HG03103 (cell line): Measurements from ENCODE around the gene BRF1.

Experiments
- ATAC-seq: cut with Tn5 transposase; IDR thresholded peaks from one replicate; pipeline ENCODE4 v1.9.1; 2021; ENCODE audit warnings: low read depth; ENCODE audit not compliant: unreplicated experiment

The BRF1 gene

DNA sequence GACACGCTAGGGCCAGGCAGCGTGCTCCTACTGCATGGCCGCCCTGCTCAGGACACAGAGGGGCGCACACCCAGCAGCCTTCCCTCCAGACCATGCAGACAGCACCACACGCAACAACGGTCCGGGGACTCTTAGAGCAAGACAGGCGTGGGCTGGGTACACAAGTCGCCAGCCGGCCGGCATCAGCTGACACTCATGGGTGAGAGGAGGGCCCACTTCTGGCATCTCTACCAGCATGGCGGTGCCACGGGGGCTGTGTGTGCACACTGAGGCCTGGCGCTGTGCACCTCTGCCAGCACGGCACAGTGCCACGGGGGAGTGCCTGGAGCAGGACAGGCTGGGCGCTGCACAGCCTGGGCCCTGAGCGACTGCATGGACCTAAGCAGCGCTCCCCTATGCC is 59.2 kb downstream of the BRF1 start:
- ATAC-seq, result no peak

DNA sequence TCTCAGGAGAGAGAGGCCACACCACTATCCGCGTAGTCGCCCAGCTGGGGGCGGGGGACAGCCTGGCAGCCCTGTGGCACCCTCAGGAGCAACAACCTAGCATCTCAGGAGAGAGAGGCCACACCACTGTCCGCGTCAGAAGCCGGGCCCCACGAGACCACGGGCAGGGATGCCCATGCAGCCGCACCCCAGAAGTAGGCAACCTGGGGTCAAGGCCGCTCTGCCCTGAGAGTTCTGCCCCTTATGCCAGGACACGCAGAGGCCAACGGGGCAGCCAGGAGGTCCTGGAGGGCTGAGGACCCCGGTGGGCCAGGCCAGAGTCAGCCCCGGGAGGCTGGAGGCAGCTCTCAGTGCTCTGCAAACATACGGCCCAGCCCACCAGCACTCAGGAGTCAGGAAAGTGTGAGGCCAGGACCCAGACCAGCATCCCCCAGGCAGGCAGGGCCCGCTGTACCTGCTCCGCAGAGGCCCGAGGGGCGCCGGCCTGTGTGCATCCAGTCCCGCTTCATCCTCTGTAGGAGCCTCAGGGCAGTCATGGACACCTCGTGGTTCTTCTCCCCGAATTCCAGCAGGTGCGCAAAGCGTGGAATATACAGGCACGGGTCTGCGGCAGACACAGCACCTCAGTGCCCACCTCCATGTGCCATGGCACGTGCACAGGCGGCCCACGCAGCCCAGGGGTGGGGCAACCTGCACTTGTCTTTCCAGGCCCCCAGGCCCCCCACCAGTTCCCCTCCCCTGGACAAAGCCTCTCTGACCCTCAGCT is 59.8 kb downstream of the BRF1 start:
- no peak for ATAC-seq

DNA sequence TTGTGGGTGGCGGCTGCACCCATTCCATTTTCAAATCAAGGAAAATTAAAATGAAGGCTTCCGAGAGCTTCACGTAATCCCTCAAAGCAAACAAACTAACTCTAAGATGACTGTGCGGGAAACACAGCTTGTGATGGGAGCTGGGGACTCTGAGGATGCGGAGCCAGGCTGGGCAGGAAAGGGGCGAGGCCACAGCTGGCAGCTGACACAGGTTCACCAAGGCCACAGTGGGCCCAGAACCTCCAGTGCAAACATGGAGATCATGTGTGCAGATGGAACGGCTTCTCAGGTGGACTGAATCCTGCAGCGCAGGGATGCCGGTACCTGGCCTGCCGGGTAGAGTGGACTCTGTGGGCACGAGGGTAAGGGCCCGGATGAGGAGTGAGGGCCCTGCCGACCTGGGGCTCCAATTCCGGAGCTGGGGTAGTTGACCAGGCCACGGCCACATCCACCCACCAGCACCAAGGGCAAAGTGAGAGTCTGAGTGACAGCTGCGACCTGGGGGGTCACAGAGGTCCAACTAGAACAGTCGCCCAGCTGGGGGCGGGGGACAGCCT is 71.6 kb downstream of the BRF1 start:
- ATAC-seq, result no peak

DNA sequence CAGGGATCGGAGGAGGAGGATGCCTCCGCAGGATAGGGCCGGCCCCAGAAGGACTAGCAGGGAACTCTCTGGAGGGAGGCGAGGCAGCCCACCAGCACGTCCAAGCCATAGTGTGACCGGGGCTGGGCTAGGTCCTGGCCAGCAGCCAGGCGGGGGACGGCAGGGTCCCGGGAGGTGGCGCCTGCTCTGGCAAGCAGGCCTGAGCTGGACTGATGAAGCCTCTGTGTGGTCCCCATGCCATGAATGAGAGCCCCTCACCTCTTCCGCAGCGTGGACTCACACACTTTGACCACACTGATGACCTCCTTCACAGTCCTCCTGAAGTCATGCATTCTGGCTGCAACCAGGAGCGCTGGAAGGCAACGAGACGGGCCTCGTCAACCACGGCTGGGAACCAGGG is 72.2 kb downstream of the BRF1 start:
- ATAC-seq, result no peak

DNA sequence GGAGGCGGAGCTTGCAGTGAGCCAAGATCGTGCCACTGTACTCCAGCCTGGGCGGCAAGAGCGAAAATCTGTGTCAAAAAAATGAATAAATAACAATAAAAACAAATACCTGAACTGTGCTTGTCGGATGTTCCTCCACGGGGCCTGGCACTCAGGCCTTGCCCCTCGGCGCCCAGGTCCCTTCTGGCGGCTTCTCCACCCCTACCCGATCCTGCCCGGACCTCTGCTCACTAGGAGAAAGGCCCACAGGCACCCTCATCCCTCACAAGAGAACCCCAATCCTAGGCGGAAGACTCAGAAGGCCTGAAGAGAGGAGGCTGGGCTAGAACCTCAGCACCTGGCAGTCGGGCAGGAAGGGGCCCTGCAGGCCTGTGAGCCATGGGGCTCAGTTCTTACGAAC is 73.5 kb downstream of the BRF1 start:
- no peak for ATAC-seq

DNA sequence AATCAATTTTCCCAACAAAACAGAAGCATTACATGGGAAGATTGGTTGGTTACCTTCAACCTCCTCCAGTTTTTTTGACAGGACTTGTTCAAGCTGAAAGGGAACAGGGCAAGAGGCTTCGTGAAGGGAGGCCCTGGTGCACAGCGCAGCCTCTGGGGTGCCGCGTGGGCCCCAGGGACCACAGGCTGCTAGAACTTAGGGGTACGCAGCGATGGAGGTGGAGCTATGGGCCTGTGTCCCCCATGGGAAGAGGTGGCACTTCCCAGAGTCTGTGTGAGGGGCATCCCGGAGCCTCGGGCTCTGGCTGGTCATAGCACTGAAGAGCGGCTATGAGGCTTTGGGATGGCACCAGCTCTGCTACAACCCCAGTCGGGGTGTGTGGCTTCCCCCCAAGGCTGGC is 74.6 kb downstream of the BRF1 start:
- no peak for ATAC-seq

DNA sequence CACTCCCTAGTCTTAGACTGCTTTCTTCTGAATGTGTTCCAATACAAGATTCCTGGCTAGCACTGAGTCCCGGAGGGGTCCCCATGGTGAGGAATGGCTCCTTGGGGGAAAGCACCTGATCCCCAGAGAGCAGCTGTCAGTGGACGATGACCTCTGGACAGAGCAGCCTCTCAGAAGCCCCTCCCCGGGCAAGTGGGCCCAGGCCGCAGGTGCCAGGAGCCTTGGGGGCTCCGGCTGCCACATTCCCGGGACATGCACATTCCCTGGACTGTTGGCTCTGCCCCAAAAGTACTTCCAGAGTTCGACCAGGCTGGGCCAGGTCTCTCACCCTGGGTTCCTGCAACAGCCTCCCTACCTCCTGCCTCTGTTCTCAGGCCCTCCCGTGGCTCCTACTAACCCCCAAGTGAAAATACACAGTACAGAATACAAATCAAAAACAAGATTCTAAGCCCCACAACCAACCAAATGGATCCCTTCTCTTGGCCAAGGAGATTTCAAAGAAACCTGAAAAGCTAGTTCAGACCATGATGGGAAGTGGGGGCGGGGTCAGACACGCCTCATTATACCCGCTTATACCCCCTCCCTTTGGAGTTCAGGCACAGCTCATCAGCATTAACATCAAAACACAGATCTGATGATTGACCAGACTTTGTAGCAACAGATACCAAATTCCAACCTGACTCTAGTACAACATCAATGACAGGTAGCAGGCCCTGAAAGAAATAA is 75.8 kb downstream of the BRF1 start:
- no peak for ATAC-seq

DNA sequence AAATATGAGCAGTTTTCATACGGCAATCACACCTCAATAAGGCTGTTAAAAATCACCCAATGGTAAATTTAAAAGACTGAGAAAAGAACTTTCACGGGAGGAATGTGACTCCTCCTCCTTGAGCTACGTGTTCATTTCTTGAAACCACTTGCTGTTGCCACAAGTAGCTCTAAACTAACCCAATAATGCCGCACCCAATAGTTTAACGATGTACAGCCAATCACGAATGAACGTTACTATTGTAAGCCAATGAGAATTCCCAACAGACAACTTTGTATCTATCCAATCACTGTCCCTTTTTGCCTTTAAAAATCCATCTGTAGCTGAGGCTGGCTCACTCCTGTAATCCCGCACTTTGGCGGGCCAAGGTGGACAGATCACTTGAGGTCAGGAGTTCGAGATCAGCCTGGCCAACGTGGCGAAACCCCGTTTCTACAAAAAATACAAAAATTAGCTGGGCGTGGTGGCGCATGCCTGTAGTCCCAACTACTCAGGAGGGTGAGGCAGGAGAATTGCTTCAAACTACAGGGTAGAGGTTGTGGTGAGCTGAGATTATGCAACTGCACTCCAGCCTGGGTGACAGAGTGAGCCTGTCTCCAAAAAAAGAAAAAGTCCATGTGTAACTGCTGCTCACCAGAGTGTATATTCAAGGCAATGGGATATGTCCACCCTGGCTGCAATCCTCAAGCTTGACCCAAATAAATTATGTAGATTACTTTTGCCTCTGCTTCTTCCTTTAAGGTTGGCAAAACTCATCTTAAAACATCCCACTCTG is 76.8 kb downstream of the BRF1 start:
- no peak for ATAC-seq

DNA sequence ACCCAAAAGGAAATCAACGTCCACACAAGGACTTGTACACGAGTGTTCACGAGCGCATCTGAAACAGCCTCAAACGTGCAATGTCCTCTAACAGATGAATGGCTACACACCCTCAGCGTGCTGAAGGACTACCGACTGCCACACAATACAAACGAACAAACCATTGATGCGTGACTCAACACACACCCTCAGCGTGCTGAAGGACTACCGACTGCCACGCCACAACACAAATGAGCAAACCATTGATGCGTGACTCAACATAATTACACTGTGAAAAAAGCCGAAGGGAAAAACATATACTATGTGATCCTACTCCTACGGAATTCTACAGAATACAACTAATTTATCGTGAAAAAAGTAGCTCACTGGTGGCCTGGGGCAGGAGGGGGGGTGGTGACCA is 77.5 kb downstream of the BRF1 start:
- ATAC-seq, result no peak

DNA sequence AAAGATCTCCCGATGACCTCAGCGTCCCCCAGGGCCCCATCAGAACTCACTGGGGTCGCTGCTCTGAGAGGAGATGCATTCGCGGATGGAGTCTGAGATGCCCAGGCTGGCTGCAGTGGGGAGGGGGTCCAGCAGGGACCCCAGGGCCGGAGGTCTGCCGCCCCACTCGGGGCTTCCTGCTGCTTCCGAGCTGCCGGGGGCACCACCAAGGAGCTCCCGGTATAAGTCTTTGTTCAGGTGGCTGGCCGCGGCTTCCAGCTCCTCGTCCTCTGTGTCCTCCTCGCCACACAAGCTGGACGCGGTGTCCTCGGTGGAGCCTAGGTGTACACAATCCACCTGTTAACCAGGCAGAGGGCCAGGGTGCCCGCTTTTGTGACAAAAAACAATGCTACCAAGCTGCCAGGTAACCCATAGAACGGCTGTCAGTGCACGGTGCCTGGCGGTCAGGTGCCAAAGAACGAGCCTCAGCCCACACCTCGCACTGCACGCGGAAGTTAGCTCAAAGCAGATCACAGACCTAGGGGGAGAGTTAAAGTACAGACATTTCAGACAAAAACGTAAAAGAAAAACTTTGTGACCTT is 79.1 kb downstream of the BRF1 start:
- ATAC-seq, result no peak

DNA sequence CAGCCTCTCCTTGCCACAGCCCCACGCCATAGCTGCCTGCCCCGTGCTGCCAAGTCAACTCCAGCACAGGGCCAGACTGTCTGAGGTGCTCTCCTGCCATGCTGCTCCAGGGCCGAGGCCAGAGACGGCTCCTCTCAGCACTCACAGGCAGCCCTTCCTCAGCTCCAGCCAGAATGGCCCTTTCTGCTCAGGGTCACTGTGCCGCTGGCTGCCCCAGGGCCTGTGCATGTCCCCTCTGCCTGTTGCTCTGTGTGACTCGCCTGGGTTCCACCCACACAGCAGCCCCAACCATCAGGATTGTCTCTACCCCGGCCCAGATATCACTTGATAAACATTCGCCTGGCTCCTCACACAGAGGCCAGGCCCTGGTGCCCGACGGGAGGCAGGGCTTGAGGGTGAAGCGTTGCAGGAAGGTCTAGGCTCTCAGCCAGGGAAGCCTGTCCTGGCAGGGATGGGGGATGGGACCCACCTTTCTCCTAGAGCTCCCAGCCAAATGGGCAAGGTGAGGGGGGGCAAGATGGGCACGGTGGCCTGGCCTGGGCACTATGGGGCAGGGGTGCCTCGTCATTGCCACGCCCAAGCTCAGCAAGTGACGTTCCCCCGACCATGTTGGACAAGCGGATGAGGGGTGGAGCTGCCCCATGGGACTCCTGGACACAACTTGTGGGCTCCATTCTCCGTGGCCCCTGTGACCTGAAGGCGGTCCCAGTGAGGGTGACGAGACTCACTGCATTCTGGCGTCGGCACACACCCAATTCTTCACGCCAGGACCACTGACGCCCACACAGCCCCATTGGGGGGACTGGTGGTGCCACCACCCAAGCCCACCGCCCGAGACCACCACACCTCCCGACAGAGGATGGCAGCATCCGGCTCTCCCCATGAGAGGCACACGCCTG is 79.9 kb downstream of the BRF1 start:
- no peak for ATAC-seq

DNA sequence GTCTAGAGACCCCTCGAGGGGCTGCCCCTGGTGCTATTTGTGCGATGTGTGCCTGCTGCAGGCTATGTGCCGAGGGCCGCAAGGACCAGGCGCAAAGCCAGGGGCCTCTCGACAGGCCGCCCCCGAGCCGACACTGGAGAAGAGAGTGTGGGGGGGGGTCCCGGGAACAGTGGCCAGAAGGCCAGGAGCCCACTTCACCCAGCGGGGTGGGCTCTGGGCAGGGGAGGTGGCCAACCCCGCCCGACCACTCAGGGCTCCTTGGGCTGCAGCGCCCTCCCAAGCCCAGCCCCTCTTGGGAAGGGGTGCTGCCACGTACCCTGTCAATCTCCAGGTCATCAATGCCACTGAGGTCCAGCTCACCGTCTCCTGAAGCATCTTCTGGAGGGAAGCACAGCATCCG is 81.0 kb downstream of the BRF1 start:
- ATAC-seq, result no peak

DNA sequence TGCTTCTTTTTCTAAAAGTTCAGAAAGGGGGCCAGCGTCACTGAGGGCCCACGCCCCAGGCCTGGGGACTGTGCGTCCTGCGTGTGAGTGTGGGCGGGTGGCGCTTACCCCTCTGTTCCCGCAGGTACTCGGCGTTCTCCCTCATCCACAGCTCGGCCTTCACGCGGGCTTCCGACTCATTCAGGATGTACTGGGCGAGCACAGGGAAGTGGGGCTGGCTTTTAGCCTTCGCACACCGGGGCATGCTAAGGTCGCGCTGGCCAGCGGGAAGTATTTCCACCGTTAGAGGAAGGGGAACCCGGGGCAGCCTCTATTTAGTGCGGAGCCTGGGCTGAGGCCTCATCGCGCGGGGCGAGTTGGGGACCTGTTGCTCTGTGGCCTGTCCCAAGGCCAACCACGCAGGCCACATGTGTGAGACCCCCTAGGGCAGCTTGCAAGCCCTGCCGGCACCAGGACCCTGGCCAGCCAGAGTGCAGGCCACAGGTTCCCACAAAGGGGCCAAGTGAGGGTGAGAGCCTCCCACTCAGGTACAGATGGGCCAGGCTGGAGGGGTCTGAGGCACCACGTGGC is 81.7 kb downstream of the BRF1 start:
- ATAC-seq, result no peak

DNA sequence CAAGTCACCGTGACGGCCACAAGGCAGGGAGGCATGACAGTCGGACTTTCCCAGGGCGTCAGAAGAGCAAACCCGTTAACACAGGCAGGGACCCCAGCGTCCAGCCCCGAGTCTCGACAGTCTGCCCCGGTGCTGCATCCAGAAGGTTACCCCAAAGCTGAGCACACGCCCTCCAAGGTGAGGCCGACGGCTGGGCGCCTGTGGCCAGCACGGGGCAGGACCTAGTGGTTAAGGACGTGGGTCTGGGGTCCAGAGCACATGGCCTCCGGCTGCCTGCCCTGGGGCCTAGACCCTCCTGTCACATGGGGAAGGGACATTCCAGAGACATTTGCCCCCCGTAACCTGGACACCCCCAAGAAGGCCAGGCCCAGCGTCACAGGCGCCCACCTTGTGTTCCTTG is 82.2 kb downstream of the BRF1 start:
- no peak for ATAC-seq

DNA sequence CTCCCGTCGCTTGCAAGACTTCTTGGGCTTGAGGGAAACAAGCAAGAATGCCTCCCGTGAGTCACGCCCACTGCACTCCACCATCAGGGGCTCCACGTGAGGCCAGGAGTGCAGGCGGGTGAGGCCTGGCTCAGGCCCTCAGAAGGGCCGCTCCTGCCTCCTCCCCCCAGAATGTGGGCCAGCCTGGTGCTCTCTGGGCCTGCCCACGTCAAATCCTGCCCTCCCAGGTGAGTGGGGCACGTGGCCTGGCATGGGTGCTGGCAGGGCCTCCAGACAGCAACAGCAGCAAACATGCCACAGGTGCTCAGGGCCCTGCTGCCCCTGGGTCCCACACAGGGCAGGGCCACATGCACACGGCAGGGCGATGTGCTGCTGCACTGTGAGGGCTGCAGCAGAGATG is 83.0 kb downstream of the BRF1 start:
- no peak for ATAC-seq

DNA sequence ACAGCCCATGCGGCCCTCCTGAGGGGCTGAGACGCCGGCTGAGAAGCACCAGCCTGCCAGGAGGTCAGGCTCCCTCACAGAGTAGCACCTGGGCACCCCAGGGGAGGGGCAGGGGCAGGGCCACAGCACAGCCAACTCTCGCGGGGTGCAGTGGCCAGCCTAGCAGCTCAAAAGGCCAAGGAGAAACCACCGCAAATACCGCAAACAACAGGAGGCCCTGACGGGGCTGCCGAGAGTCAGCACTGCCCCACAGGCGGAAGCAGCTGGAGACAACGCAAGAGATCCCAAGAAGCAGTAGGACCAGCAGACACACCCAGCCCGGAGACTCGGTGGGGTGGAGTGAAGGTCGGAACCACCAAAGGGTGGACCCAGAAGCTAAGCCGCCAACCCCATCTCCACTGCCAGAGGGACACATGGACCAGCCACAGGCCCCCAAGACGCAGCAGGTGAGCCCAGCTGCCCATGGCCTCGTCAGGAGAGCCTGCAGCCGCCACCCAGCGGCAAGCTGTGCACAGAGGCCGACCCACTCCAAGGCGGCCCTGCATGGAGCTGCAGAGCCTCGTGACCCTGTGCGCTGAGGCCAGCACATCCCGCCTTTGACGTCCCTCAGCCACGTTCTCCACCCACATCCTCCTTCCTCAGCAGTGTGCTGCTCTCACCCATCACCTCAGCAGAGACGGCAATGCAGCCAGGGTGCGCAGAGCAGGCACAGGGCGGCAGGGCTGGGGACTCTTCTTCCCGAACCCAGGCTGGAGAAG is 84.1 kb downstream of the BRF1 start:
- no peak for ATAC-seq

DNA sequence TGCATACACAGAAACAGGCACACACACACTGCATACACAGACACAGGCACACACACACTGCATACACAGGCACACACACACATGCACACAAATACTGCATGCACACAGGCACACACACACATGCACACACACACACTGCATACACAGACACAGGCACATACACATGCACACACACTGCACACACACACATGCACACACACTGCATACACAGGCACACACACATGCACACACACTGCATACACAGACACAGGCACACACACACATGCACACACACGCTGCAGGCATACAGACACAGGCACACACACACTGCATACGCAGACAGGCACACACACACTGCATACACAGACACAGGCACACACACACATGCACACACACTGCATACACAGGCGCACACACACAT is 85.2 kb downstream of the BRF1 start:
- ATAC-seq, result no peak

DNA sequence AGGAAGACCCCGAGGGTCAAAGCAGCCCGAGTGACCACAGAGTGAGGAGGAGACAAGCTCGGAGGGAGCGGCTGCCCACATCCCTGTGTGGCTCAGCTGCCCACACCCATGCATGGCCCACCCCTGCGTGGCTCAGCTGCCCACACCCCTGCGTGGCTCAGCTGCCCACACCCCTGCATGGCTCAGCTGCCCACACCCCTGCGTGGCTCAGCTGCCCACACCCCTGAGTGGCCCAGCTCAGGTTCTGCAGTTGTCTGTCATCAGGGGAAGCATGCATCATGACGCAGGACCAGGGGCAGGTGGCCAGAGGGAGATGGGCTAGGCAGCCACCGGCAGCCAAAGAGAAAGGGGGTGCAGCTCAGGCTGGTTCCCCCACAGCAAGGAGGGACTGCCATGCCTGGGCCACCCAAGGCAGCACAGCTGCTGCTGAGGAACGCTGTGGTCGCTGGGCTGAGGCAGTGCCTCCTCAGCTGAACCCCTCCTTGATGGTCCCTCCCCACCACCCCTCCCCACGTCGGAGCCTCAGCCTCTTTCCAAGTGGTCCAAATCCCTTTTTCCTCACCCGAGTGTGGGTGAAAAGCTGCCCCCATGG is 86.4 kb downstream of the BRF1 start:
- ATAC-seq, result no peak

DNA sequence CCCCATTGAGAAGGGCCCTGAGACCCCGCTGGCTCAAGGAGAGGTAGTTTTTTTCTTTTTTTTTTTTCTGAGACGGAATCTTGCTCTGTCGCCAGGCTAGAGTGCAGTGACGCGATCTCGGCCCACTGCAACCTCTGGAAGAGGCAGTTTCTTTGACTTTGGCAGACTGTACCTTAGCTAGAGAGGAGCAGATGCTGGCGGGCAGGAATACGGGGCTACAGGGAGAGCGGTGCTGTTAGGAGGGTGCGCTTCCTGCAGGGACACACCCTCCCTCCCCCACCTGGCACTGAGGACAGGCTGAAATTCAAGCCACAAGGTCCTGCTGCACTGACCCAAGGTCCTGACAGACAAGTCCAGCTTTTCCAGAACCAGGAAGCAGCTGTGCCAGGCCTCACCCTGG is 87.4 kb downstream of the BRF1 start:
- ATAC-seq, result no peak
